Lung microvascular endothelial cell (primary cell): Measurements from ENCODE around the gene ZNF621. TPM values are rescaled to one million over a fixed set of nuclear protein-coding genes. Genes with fewer than 3 reads are reported as not detected.
"Not testable (repeated sequence)": the region's sequence is repeated elsewhere in the genome, so short reads cannot be mapped to it uniquely, and the experiment has no call there.

ENCODE experiments used
- DNase-seq, 2 donors: peaks; one replicate each; pipeline versions ENCODE4 v3.0.0 to v3.0.0-alpha.2; 2010; ENCODE audit warnings: low read depth in 2 of 2
- total RNA-seq: library from RNA; depleted of rRNA; stranded (reverse); fragments of >200 nt; gene quantifications from 2 replicates; pipeline ENCODE4 v1.2.1, GENCODE V29; 2014

The ZNF621 gene
- total RNA-seq, 1 donor from 2014 or later = 6.0 TPM

DNA sequence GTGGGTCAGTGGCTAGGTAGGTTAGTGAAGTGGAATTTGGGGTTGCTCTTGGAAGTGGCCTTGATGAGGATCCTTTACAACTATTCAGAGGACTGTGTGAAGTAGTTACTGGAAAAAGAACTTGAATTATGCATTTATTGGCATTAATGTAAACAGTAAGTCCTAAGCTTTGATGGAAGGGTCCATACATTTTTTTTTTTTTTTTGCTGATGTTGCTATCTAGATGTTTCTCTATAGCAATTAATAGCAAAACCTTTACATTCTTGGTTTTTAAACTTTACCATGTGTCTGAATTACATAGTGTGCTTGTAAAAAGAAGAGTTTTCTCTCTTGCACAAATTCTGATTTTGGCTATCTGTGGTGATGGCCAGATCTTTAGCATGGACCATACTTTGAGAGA, 9.5 kb downstream of the ZNF621 start:
- no peak for DNase-seq

DNA sequence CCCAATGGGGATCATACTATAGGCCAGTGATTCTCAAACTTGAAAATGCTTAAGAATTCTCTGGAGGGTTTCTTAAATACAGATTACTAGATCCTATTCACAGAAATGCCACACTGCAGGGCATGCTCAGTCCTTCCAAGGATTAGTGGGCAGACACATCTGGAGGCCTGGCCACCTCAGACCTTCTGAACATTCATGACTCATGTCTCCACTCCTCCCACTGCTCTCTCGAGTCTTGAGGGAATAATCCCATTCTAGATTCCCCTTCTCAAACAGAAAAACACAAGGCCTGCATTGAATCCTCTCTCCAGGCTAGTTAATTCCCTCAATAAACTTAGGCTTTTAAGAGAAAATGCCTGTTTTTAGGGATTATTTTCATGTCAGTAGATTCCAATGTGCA, 22.1 kb downstream of the ZNF621 start:
- peak in 1 of 2 donors; percentile 20 for DNase-seq

DNA sequence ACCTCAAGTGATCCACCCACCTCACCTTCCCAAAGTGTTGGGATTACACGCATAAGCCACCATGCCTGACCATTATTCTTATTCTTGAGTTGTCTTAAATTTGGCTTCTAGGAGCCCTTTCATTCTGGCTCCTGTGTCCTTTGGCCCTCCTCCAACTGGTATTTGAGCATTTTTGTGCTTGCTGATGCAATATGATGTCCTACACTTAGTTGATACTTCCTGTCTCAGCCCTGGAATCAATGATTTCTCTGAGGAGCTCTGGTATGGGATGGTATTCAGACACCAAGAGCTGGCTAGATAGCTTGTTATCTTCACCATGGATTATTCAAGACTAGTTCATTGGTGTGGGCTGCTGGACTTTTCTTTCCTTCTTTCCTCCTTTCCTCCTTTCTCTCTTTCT, 25.4 kb downstream of the ZNF621 start:
- DNase-seq = no peak

DNA sequence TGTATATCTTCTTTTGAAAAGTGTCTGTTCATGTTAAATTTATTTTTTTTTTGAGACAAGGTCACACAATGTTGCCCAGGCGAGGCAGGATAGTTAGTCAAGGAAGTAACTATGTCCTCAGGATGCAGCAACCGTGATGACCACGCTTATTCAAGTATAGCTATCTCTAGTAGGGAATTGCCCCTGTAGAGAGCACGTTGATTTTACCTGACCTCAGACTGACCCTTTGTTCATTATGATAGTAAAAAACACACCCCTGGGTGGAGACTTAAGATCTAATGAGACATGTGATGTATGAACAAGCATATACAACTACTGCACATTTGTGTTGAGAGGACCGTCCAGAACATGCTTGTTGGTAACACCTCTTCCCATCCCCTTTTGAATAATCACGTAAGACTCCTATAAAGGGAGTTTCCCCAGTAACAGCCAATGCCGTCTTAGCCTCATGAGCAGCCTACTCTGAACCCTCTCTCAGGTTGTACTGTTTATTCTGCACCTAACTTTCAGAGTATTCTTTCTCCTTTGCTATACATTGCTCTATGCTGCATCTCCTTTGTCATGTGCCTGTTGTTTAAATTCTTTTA, 32.9 kb downstream of the ZNF621 start:
- no peak for DNase-seq

DNA sequence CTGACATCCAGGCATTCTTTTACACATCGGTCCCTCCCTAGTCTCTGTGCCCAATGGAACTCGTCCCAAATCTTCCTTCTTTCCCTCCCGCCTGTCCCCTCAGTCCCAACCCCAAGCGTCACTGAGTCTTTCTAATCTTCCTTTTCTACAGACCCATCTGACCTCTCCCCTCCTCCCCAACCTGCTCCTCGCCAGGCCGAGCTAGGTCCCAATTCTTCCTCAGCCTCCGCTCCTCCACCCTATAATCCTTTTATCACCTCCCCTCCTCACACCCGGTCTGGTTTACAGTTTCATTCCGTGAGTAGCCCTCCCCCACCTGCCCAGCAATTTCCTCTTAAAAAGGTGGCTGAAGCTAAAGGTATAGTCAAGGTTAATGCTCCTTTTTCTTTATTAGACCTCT, 37.7 kb downstream of the ZNF621 start:
- DNase-seq = not testable (repeated sequence)

DNA sequence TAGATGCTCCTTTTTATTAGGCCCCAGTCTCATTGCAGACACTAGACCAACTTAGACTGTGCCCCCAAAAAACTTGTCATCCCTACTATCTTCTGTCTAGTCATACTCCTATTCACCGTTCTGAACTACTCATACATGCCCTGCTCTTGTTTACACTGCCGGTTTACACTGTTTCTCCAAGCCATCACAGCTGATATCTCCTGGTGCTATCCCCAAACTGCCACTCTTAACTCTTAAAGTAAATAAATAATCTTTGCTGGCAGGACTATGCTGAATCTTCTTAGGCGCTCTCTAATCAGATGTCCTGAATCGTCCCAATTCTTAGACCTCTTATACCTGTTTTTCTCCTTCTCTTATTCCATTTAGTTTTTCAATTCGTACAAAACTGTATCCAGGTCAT, 40.9 kb downstream of the ZNF621 start:
- not testable (repeated sequence) for DNase-seq

DNA sequence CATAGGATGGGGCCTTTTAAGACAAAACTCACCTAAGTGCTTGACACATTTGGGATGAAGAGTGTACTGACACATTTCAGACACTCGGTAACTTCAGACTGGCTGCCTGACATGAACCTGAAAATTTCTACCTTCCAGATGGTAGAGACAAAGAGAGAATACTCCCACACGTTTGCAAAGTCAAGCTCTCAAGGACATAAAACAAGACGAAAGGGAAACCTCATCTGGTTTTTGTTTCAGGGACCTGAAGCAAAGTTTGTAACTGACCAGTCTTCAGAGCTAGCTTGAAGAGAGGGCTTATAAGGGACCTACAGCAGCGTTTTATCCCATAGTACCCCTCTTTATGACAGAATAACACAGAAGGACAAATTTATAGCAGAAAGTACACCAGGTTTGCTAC, 41.9 kb downstream of the ZNF621 start:
- DNase-seq = no peak

DNA sequence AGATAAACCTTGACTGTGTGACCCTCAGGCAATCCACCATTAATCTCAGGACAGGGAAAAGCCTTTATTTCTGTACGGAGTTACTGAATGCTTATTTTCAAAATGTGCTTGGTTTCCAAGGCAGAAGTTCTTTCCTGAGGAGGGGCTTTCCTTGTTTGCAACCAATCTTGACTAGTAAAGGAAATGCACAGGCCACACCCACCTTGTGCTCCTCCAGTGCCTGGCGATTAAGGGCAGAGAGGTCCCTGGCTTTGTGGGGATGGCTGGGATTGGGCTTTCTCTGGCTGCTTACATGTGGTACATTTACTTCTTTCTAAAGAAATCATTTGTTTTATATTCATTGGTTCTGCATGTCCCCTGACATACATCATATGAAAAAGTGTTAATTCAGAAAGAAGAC, 47.8 kb downstream of the ZNF621 start:
- no peak for DNase-seq

DNA sequence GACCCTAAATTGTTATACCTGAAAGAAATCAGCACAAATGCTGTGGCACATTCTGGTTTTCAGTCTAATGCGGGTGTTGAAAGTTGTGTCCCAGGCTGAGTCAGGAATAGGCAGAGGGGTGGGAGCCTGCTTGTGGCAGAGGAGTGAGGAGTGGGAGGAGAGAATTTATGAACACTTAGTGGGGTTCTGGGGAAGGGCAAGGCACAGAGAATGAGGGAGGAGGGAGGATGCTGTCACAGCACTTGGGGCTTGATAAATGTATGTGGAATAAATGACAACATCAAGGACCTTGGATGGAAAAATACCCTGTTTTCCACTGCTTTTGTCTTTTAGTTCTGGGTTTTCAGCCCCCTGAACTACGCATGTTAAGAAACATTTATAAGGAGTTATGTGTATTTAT, 49.3 kb downstream of the ZNF621 start:
- DNase-seq = no peak

DNA sequence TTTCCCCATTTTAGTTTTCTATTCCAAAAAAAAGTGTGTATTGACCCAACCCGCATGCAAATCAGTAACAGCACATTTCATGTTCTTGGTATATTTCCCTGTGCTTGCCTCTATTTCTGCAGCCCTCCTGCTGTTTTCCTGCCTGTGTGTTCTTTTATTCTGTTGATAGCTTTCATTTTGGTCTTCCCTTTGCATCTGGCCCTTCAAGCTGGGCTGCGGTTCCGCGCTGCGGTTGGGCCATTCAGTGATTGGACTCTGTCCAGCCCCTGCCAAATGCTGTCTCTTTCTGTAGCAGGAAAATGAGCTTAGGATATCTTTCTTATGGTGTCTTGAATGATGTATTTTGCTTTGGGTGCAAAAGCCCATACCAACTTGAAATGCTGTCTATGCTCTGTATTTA, 49.9 kb downstream of the ZNF621 start:
- DNase-seq = no peak

DNA sequence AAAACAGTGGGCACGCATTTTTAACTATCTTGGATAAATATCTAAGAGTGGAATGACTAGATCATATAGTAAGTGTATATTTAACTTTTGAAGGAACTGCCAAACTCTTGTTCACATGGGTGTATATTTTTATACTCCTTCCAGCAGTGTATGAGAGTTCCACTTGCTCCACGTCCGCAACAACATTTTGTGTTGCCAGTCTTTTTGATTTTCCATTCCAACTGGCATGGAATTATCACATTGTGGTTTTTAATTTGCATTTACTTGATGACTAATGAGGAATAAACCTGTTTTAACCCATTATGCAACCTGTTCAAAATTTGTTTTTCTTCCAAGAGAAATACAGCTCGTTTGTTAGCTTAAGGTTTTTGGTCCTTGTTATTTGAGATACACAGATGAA, 51.6 kb downstream of the ZNF621 start:
- DNase-seq = no peak

DNA sequence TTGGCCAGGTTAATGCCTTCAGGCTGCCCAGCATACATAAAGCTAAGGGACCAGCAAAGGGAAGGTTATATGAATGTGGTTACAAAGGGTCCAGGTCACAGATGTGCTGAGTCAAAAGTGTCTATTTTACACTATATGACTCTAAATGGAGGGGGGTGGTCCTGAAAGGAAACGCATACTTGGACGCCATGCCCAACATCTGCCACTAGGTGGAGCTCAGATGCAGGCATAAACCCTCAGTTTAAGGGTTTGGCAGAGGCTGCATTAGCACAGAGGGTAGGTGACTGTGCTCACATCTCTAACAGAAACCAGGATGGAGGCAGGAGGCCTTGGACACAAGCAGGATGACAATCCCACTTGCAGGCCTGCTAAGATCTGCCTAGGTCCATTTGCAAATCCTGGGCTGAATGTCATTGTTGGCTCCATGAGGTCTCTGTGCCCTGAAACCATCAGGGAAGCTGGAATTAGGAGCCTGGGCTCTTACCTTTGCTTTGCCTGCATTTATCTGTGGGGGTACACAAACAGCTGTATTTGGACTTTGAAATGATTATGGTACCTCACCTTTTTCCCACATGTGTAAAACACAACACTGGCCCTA, 55.8 kb downstream of the ZNF621 start:
- peak; percentile 74 to 84 for DNase-seq

DNA sequence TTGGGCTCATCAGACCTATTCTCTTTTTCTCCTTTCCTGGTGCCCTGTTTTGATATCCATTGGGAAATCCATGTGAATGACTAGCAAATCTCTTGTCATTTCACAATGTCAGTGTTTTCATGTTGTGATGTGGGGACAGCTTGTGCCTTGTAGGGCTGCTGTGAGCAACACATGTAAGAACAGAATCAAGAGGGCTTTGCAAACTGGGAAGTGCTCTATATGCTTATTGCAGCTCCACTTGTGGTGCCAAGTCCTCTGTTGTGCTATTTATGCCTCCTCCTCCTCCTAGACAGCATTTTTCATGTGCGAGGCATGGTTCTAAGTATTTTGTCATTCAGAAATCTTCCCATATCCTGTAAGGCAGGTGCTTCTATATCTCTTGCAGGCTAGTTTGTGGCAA, 56.4 kb downstream of the ZNF621 start:
- DNase-seq = no peak

DNA sequence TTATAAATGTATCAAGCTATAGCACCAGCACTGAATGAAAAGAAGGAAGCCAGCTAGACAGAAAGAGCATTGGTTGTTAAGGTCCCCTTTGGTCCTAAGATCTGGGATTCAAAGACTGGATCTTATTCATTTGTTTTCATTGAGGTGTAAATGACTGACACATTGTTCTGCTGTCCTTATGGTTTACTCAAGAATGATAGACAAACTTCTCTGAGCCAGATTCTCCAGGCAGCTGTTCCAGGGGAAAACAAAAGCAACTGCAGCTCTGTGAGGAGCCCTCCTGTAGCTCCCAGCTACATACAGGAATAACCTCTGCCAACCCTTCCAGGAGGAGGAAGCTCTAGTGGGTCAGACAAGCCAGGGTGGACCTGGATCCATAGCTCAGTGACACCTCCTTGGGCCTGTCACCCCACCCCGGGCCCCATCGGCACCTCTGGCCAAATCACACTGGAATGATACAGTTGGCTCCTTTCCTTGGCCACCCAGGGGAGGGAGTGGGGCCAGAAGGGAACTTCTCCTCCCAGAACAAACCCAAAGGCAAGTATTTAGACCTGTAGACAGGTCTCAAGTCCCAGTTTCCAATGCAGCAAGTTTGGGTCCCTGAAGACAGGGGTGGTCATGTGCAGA, 57.8 kb downstream of the ZNF621 start:
- no peak for DNase-seq

DNA sequence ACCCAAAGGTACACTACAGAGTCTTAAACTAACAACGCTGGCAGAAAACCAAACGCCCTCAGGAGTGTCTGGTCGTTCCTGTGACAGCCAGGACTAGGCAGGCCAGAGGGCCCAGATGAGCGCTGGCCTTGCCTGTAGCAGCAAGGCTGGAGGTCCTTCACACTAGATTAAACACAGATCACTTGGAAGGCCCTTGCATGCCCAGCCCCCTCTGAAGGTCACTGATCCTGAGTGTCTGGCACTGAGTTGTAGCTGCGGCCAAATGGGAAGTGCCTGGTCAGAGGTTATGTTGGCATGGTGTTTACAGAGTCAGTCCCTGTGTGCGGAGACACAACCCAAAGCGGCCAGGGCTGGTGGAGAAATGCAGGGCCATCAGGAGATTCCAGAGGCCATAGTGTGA, 58.9 kb downstream of the ZNF621 start:
- DNase-seq = no peak

DNA sequence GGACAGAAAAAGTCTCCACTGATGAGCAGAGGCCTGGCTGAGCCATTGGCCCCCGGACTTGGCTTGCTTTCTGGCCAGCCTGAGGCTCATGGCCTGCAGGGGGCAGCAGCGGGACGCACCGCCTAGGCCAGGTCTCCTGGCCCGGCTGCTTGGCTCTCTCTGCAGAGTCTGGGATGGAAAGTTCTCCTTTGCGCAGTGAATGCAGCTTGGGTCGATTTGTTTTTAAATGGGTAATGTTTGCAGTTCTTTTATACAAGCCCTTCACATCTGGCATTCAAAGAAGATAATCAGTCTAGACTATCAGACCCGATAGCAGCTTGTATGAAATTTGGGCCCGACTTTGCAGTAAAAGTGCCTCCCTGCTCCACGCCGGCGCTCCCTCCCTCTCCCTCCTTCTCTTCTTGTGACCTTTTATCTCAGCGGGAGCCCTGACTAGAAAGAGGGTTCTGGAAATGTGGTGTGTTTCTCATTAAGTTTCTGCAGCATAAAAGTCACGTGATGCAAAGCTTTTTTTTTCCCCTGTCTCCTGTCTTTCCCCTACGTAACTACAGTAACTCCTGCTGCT, 59.9 kb downstream of the ZNF621 start:
- peak; percentile 82 to 87 for DNase-seq

DNA sequence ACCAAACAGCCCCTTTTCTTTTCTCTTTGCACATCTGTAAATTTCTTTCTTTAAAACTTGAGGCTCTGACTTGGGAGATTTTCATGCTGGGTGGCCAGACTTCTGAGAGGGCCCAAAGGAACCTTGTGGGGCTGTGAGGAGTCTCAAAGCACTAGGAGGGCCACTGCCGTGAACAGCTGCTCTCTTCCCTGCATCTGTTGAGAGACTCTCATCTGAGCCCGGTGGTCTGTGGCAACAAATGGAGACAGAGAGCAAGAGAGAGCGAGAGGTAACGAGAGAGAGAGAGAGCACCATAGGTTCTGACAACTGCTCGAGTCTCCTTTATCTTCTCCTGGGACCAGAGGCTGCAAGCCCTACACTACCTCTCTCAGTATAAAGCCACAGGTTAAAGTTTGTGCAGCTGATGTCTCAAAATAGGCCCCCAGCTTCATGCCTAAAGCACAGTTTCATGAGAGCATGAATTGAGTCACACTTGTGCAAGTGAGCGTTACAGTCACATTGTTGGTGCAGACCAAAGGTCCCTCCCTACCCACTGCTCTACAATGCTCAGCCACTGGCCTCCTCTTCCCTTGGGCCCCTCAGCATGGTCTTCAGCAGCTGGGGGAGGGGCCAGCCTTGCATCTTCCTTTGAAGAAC, 60.7 kb downstream of the ZNF621 start:
- no peak for DNase-seq

DNA sequence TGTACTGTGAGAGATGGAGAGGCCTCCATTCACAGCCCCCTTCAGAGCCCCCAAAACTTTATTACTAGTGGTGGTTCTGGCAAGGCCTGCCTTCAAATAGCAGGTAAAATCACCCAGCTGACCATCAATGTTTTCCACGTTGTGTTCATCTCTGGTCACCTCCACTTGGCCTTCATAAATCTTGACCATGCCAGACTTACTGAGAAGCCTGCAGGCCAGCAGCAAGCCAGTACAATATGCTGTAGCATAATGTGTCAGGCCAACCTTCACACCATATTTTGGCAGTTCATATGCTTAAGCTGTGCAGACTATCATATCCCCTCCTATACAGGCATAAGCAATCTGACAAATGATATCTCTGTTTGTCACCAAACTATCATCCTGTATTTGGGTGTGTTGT, 62.1 kb downstream of the ZNF621 start:
- no peak for DNase-seq

DNA sequence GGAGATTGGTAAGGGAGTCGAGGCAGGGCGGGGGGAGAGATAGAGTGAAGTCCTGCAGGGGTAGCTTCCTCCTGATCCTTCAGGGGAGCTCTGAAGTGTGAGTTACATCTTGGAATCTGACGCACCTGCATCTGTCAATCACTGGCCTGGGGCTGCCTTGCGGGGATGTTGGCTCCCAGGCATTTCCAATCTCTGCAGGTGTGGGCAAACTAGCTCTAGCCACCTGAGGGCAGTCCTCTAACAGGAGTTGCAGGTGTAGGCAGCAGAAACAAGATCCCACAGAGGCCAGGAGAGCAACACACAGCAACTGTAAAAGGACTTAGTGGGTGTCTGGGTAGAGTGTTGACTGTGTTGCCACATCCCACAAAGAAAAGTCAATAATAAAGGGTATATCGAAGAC, 63.6 kb downstream of the ZNF621 start:
- DNase-seq = peak in 1 of 2 donors; percentile 15
